A549 treated with DMSO at 1 μM for 4 hours (cell line): ENCODE data around the gene CFAP91. TPM values are rescaled to one million over a fixed set of nuclear protein-coding genes. Genes with fewer than 3 reads are reported as not detected.

Experiments used
- total RNA-seq: library from RNA; stranded (reverse); fragments of 200-300 nt; extraction: Qiagen RNA extraction; gene quantifications from 5 replicates; pipeline ENCODE4 v1.2.3, GENCODE V29; 2022; ENCODE audit warnings: low read depth

The CFAP91 gene
- 0.20 to 0.41 TPM (median 0.32 TPM) in 4 of 5 replicates, not detected in the other for total RNA-seq

DNA sequence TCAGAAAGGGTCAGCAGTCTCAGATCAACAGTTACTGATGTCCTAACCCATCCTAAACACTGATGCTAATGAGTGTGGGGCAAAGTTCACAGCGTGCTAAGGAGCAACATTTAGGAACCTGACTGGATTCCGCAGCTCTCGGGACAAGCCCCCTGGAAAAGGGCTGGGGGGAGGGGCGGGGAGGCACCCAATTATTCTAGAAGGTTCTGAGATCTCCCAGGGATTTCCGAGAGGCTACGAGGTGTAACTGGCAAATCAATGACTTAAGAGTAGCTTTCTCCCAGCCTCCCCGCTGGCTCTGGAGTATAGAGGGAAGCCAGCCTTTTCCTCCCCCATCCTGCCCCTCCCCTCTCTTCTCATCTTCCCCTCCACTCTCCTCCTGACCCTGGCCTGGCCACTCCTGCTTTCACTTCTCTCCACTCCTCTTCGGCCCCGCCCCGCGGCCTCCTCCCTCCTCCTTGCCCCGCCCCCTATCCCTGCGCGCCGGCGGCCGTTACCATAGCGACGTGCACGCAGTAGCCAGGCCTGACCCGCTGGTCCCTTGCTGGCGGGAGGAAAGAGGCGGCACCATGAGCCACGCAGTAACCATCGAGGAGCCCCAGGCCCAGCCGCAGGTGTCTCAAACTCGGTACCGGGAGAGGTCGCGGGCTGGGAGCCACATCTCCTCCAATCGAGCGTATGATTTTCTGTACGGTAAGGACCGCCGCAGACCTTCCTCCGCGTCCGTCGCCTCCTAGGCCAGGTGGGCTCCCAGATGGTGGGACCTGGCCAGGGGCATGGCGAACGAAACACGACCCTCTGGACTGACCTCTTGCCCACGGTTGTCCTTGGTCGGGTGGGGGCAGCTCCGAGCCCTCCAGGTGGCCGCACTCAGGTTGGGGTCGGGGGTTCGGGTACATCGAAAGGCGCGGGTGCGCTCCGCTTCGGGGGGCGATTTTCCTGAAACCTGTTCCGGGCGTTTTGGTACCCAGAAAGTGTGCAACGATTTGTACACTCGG is at the start of gene CFAP91:
Gene CFAP91, plus strand, starts transcription at position 493 of the 998 bp plus-strand sequence. Its CDS starts 77 bp downstream, at position 570.

DNA sequence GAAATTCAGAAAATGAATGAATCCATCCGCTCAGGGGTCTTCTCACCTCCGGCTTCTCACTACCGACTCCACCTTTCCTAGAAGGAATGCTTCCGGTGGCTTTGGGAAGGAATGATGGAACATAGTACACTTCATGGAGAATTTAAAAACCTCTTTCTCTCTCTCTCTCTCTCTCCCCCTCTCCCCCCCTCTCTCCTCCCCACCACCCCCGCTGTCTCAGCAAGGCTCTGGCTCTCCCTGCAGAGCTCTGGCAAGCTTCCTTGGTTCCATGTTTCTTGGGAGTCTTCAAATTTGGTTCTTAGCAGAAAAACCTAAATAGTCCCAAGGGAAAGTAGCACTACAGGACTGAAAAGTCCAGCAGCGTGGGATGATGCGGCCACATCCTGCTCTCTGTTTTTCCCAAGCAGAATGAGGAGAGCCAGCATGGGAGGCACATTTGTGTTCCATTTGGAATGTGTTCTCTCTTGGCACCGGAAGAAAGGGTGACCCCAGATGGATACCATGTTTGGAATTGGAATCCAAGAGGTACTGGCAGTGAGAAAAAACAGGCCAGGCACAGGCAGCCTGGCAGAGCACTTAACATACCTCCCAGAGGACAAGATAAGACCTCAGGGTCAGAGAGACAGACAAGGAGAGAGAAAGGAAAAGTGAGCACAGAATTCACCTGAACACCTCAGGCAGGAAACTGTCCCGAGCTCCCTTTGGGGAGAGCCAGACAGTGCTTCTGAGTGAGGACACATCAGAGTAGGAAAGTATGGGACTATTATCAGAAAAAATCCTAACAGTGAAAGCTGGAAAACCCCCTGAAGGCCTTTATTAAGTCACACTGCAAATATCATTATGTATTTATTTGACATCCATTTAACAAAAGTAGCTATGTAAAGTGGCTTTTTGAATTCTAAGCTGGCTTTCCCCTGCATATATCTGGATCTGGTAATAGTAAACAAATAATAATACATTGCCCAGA is 42.1 kb upstream of the CFAP91 start, which contains the start of gene POPDC2:
Gene POPDC2, minus strand, starts transcription at position 116 of the 967 bp plus-strand sequence. CDS start 166 bp downstream, outside the sequence.

DNA sequence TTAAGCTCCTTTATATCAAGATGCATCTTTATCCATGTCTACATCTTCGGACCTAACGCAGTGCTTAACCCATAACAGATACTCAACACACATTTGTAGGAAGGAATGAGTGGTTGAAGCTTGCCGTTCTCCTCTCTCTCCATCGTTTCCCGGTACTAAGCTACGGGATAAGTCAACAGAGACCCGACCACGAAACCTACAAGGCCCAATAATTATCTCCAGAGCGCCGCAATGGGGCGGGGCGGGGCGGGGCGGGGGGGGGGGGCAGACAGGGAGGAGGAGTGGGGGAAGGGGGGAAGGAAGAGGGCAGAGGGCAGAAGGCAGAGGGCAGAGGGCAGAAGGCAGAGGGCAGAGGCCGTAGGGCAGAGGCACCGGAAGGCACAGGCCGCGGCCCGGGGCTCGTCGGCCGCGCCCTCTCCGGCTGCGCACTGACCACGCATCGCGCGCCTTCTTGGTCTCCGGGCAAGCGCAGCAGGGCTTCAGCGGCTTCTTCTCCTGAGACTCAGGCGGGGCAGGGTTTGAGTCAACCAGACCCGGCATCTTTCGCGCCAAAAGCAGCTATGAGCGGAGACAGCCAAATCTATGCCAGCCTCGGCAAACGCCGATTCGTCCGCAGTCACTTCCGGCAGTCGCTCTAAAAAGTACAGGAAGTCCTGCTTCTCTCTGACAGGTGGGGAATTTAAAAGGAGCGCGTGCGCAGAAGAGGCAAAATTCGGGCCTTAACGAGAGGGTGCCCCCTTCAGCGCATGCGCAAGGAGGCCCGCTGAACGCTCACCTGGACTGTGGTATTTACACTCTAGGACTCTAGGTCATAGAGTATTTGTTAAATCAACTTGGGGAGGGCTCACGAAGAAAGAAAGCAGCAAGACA is 25.8 kb upstream of the CFAP91 start, which contains the start of gene COX17:
Gene COX17, minus strand, starts transcription at position 636 of the 870 bp plus-strand sequence. Its CDS starts 96 bp downstream, at position 540.

Other genes starting within 250 kb of the CFAP91 start
- gene TMEM39A, start 239.4 kb upstream of the CFAP91 start, total RNA-seq, result 25.0 to 34.3 TPM (median 31.6 TPM) in 5 replicates
- gene POGLUT1, start 234.1 kb upstream of the CFAP91 start, total RNA-seq, result 8.3 to 12.9 TPM (median 10.1 TPM) in 5 replicates
- gene TIMMDC1, start 204.5 kb upstream of the CFAP91 start, total RNA-seq, result 56.4 to 87.6 TPM (median 82.3 TPM) in 5 replicates
- not detected in 5 replicates for gene CD80, start 143.4 kb upstream of the CFAP91 start, total RNA-seq
- gene ADPRH, start 123.5 kb upstream of the CFAP91 start, total RNA-seq, result 2.9 to 3.4 TPM (median 3.0 TPM) in 5 replicates
- gene PLA1A, start 105.1 kb upstream of the CFAP91 start, total RNA-seq, result 0.13 to 0.45 TPM (median 0.22 TPM) in 5 replicates
- 0.16 to 0.99 TPM (median 0.24 TPM) in 4 of 5 replicates, not detected in the other for gene POPDC2, start 42.4 kb upstream of the CFAP91 start, total RNA-seq
- 99.7 to 114 TPM (median 106 TPM) in 5 replicates for gene COX17, start 25.6 kb upstream of the CFAP91 start, total RNA-seq
- gene NR1I2, start 79.1 kb downstream of the CFAP91 start, total RNA-seq, result not detected in 5 replicates